Stomach smooth muscle (tissue), 2 donors: ENCODE measurements around the gene MYMX.

Source experiments
- H3K27ac ChIP-seq: one replicate; pipeline ENCODE4 v1.7.0; 2013; ENCODE audit warnings: mild to moderate bottlenecking, low read length, inconsistent platforms
- H3K27me3 ChIP-seq, 2 donors: one replicate each; pipeline ENCODE4 v1.7.0; 2013; ENCODE audit warnings: low read length in 2 of 2; ENCODE audit not compliant: insufficient read depth in 2 of 2, control insufficient read depth in 1 of 2
- H3K36me3 ChIP-seq, 2 donors: one replicate each; pipeline ENCODE4 v1.7.0; 2013; ENCODE audit warnings: low read length in 2 of 2; ENCODE audit not compliant: control insufficient read depth in 2 of 2, insufficient read depth in 2 of 2
- H3K4me1 ChIP-seq: one replicate; pipeline ENCODE4 v1.7.0; 2013; ENCODE audit warnings: low read length; ENCODE audit not compliant: control insufficient read depth, insufficient read depth
- H3K4me3 ChIP-seq, 2 donors: one replicate each; pipeline ENCODE4 v1.7.0; 2013; ENCODE audit warnings: low read length in 2 of 2
- H3K9ac ChIP-seq, 2 donors: one replicate each; pipeline ENCODE4 v1.7.0; 2013; ENCODE audit warnings: low read length in 2 of 2, mild to moderate bottlenecking in 1 of 2
- H3K9me3 ChIP-seq, 2 donors: one replicate each; pipeline ENCODE4 v1.7.0; 2013; ENCODE audit warnings: low read length in 2 of 2; ENCODE audit not compliant: control insufficient read depth in 2 of 2
- donor health status: healthy.
- donor health status: Pancreatic carcinoma.

Gene MYMX

GRCh38 chr6:44220913-44221290 is 4.2 kb downstream of the MYMX start:
- Histone ChIP-seq H3K4me3 (peak overlapping the region; percentile 46 to 83), H3K4me1 (peaks cover 72% of the 10 kb centered on the region)

GRCh38 chr6:44221291-44221960 is 4.7 kb downstream of the MYMX start:
- peaks cover 73% of the 10 kb centered on the region for H3K4me1 ChIP-seq
- H3K9ac ChIP-seq = peak overlapping the region; percentile 66 to 75
- H3K4me3 ChIP-seq = peak overlapping the region; percentile 66 to 83
- no peaks in the 10 kb centered on the region for H3K27me3 ChIP-seq
- no peaks in the 10 kb centered on the region for H3K9me3 ChIP-seq
- peak overlapping the region; percentile 96 for H3K27ac ChIP-seq
- H3K36me3 ChIP-seq = no peaks in the 10 kb centered on the region

More at GRCh38 chr6:44220913-44221290, 4.2 kb downstream of the MYMX start:
- Histone ChIP-seq H3K27me3 (no peaks in the 10 kb centered on the region), H3K9me3 (no peaks in the 10 kb centered on the region), H3K9ac (peak overlapping the region; percentile 58 to 75), H3K27ac (peak overlapping the region; percentile 96), H3K36me3 (no peaks in the 10 kb centered on the region)

- Histone ChIP-seq H3K36me3 (no peaks in the 10 kb centered on the region), H3K9me3 (no peaks in the 10 kb centered on the region), H3K4me3 (peak overlapping the region; percentile 66 to 83), H3K4me1 (peaks cover 73% of the 10 kb centered on the region), H3K27me3 (no peaks in the 10 kb centered on the region), H3K27ac (peak overlapping the region; percentile 96), H3K9ac (peak overlapping the region; percentile 66 to 75)
These were observed 5.2 kb downstream of the MYMX start for GRCh38 chr6:44221961-44222335.

GRCh38 chr6:44222486-44223318 is 6.0 kb downstream of the MYMX start:
- Histone ChIP-seq H3K36me3 (no peaks in the 10 kb centered on the region), H3K4me1 (peaks cover 73% of the 10 kb centered on the region), H3K4me3 (peak overlapping the region; percentile 66 to 83), H3K9ac (peak overlapping the region; percentile 71 to 75), H3K27ac (peak overlapping the region; percentile 94), H3K27me3 (no peaks in the 10 kb centered on the region), H3K9me3 (no peaks in the 10 kb centered on the region)

GRCh38 chr6:44223319-44224028 is 6.7 kb downstream of the MYMX start, which contains the start of gene SLC29A1:
Gene SLC29A1 (plus strand): TSS chr6:44223595. CDS start chr6:44227314, 3,719 bp downstream.
- Histone ChIP-seq H3K4me3 (peak within 1 kb of the TSS; percentile 66 to 83), H3K9me3 (no peaks in the 10 kb centered on the region), H3K27ac (peak within 1 kb of the TSS; percentile 97), H3K36me3 (no peaks in the 10 kb centered on the region), H3K4me1 (peaks cover 73% of the 10 kb centered on the region), H3K27me3 (no peaks in the 10 kb centered on the region), H3K9ac (peak within 1 kb of the TSS; percentile 71 to 75)

- Histone ChIP-seq H3K9ac (peak overlapping the region; percentile 60 to 71), H3K27me3 (no peaks in the 10 kb centered on the region), H3K4me1 (peaks cover 77% of the 10 kb centered on the region), H3K27ac (peak overlapping the region; percentile 97), H3K4me3 (peak overlapping the region; percentile 55 to 83), H3K9me3 (no peaks in the 10 kb centered on the region), H3K36me3 (peaks cover 0 to 4% of the 10 kb centered on the region in 2 donors)
These were observed 7.6 kb downstream of the MYMX start for GRCh38 chr6:44224029-44224964.

- H3K27me3 ChIP-seq = no peaks in the 10 kb centered on the region
- peaks cover 5 to 9% of the 10 kb centered on the region in 2 donors for H3K36me3 ChIP-seq
- peaks cover 83% of the 10 kb centered on the region for H3K4me1 ChIP-seq
- peak overlapping the region; percentile 60 to 71 for H3K9ac ChIP-seq
- no peaks in the 10 kb centered on the region for H3K9me3 ChIP-seq
- H3K4me3 ChIP-seq = peak overlapping the region; percentile 55 to 83
- peak overlapping the region; percentile 97 for H3K27ac ChIP-seq
These were observed 8.2 kb downstream of the MYMX start for GRCh38 chr6:44224965-44225305.

- Histone ChIP-seq H3K36me3 (peaks cover 10 to 14% of the 10 kb centered on the region in 2 donors), H3K9ac (peak overlapping the region; percentile 51 to 62), H3K27me3 (no peaks in the 10 kb centered on the region), H3K4me3 (peak overlapping the region; percentile 58 to 83), H3K9me3 (no peaks in the 10 kb centered on the region), H3K27ac (peak overlapping the region; percentile 97), H3K4me1 (peaks cover 87% of the 10 kb centered on the region)
These were observed 9.0 kb downstream of the MYMX start for GRCh38 chr6:44225579-44226325.

- H3K27ac ChIP-seq = peak overlapping the region; percentile 97
These were observed 9.8 kb downstream of the MYMX start for GRCh38 chr6:44226368-44227147.

More at GRCh38 chr6:44226368-44227147, 9.8 kb downstream of the MYMX start:
- Histone ChIP-seq H3K36me3 (peaks cover 10 to 20% of the 10 kb centered on the region in 2 donors), H3K4me3 (peak overlapping the region; percentile 58 to 83), H3K9ac (peak overlapping the region; percentile 55 to 62), H3K9me3 (no peaks in the 10 kb centered on the region), H3K27me3 (no peaks in the 10 kb centered on the region), H3K4me1 (peaks cover 88% of the 10 kb centered on the region)
